ENCODE measurements around the gene POLA1. TPM values are rescaled to one million over a fixed set of nuclear protein-coding genes. Genes with fewer than 3 reads are reported as not detected.

POLA1 gene
- total RNA-seq, 1 donor from 2014 or later: 6.0 TPM

DNA sequence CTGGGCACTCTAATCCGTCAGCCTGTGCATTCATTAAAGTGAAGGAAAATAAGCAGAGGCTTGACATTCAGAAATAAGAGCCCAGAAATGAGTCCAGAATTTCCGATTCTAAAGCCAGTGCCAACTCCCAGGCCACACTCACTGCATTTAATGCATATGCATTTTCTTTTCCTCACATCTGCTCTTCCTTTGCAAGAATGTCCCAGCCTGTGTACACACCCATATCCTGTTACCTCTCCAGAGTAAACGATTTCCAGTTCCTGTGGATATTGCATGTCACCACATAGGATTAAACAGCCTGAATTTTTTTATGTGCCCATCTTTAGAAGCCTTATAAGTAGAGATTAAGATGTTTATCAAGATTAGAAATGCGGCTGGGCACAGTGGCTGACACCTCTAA is 294.6 kb downstream of the POLA1 start:
- Histone ChIP-seq H3K4me3 (no peak overlapping the region), H3K36me3 (no peaks in the 10 kb centered on the region), H3K4me1 (no peaks in the 10 kb centered on the region), H3K27ac (no peak overlapping the region), H3K27me3 (no peaks in the 10 kb centered on the region), H3K9me3 (no peaks in the 10 kb centered on the region)
- no peak for DNase-seq (ENCODE audit: low spot score in 2 of 2)
- intact Hi-C loops (cut with DNase I): no loop called here
- TF ChIP-seq, protein P1, sequence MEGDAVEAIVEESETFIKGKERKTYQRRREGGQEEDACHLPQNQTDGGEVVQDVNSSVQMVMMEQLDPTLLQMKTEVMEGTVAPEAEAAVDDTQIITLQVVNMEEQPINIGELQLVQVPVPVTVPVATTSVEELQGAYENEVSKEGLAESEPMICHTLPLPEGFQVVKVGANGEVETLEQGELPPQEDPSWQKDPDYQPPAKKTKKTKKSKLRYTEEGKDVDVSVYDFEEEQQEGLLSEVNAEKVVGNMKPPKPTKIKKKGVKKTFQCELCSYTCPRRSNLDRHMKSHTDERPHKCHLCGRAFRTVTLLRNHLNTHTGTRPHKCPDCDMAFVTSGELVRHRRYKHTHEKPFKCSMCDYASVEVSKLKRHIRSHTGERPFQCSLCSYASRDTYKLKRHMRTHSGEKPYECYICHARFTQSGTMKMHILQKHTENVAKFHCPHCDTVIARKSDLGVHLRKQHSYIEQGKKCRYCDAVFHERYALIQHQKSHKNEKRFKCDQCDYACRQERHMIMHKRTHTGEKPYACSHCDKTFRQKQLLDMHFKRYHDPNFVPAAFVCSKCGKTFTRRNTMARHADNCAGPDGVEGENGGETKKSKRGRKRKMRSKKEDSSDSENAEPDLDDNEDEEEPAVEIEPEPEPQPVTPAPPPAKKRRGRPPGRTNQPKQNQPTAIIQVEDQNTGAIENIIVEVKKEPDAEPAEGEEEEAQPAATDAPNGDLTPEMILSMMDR (IDR thresholded peaks at IDR 0.05): no peak

GRCh38 chrX:24990535-24990934 is 296.8 kb downstream of the POLA1 start:
- Histone ChIP-seq H3K4me3 (no peak overlapping the region), H3K36me3 (no peaks in the 10 kb centered on the region), H3K27me3 (no peaks in the 10 kb centered on the region), H3K4me1 (no peaks in the 10 kb centered on the region), H3K27ac (no peak overlapping the region), H3K9me3 (no peaks in the 10 kb centered on the region)
- no peak for DNase-seq (ENCODE audit: low spot score in 2 of 2)
- intact Hi-C loops (cut with DNase I): no loop called here
- TF ChIP-seq, protein P1 (IDR thresholded peaks at IDR 0.05): no peak

- H3K4me1 ChIP-seq: no peaks in the 10 kb centered on the region
- no peak overlapping the region for H3K4me3 ChIP-seq
- no peak overlapping the region for H3K27ac ChIP-seq
- intact Hi-C loops (cut with DNase I): no loop called here
- H3K9me3 ChIP-seq: no peaks in the 10 kb centered on the region
- H3K36me3 ChIP-seq: no peaks in the 10 kb centered on the region
- TF ChIP-seq, protein P1 (IDR thresholded peaks at IDR 0.05): no peak
- H3K27me3 ChIP-seq: no peaks in the 10 kb centered on the region
- no peak for DNase-seq (ENCODE audit: low spot score in 2 of 2)
Observed at GRCh38 chrX:24993879-24994278, 300.2 kb downstream of the POLA1 start.

DNA sequence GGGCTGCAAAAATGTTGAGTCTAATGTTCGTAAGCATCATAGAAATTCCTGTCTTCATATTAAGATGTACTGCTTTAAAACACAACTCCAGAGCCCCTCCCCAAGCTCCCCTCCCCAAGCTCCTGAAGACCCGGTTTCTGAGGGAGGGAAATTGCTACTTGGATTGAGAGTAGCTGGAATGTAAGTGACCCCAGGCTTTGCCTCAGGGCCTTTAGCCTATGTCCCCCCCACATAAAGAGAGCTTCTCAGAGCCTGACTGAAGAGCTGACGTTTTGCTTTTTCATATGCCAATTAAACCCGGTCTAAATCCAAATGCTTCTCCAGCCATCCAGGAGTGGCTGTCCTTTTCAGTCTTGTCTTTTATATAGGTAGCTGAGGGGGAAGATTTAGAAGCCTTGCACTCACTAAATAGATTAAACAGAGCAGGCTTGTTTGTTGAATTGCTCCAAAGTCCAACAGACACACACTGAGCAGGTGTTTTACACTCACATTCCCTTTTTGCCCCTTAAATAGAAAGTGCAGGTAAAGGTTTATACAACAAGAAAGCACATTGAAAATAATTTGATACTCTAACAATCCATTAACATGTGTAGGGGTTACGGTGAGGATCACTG is 302.5 kb downstream of the POLA1 start:
- H3K4me1 ChIP-seq: no peaks in the 10 kb centered on the region
- no peaks in the 10 kb centered on the region for H3K36me3 ChIP-seq
- H3K27me3 ChIP-seq: no peaks in the 10 kb centered on the region
- TF ChIP-seq, protein P1 (IDR thresholded peaks at IDR 0.05): no peak
- no peak for DNase-seq (ENCODE audit: low spot score in 2 of 2)
- no peak overlapping the region for H3K27ac ChIP-seq
- intact Hi-C loops (cut with DNase I): no loop called here
- no peaks in the 10 kb centered on the region for H3K9me3 ChIP-seq
- no peak overlapping the region for H3K4me3 ChIP-seq

DNA sequence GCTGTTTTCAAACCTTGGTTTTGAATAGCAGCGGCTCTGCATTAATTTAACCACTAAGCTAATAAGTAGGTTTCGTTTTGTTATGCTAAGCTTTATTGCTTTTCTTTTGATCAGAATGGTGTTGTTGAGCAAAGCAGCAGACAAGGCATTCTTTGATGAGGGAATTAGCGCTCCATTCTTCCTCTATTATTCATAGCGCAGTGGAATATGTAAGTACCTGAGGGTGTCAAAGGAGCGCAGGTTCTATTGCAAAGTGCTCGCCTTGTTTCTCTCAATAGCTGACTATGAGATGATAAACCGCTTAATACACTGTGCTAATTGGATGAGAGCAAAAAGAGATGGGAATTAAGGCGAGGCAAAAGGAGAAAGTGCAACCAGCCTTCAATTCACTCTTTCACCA is 305.8 kb downstream of the POLA1 start:
- TF ChIP-seq, protein P1 (IDR thresholded peaks at IDR 0.05): no peak
- H3K9me3 ChIP-seq: no peaks in the 10 kb centered on the region
- H3K27ac ChIP-seq: no peak overlapping the region

More for the DNA sequence above, 305.8 kb downstream of the POLA1 start:
- no peak overlapping the region for H3K4me3 ChIP-seq
- H3K36me3 ChIP-seq: no peaks in the 10 kb centered on the region
- no peak for DNase-seq (ENCODE audit: low spot score in 2 of 2)
- no peaks in the 10 kb centered on the region for H3K27me3 ChIP-seq
- intact Hi-C loops (cut with DNase I): no loop called here
- H3K4me1 ChIP-seq: no peaks in the 10 kb centered on the region

Measured in ascending aorta (tissue), 2 donors.